DOHH2 (cell line): ENCODE results near the gene TAF11.
"Not testable (repeated sequence)": the region's sequence is repeated elsewhere in the genome, so short reads cannot be mapped to it uniquely, and the experiment has no call there.

Source experiments
- H3F3A ChIP-seq: fragments of 200-600 bp; sonication (generic), shearing (Covaris generic); 2 replicates; pipeline ENCODE4 v1.6.0; 2016; ENCODE audit warnings: antibody characterized with exemption, mild to moderate bottlenecking; ENCODE audit not compliant: control insufficient read depth, insufficient read depth
- H3K27ac ChIP-seq: fragments of 200-600 bp; sonication (generic); 2 replicates; pipeline ENCODE4 v1.5.1; 2014; ENCODE audit warnings: low read depth, mild to moderate bottlenecking, low read length, moderate library complexity
- H3K27me3 ChIP-seq: fragments of 200-600 bp; sonication (generic); 2 replicates; pipeline ENCODE4 v1.6.1; 2014; ENCODE audit warnings: mild to moderate bottlenecking, low read length, mixed read lengths; ENCODE audit not compliant: control insufficient read depth
- H3K36me3 ChIP-seq: fragments of 200-600 bp; sonication (generic); 2 replicates; pipeline ENCODE4 v1.6.1; 2014; ENCODE audit warnings: mild to moderate bottlenecking, low read length, moderate library complexity, mixed read lengths; ENCODE audit not compliant: control insufficient read depth
- H3K4me1 ChIP-seq: fragments of 200-600 bp; sonication (generic); 2 replicates; pipeline ENCODE4 v1.6.1; 2014; ENCODE audit warnings: mild to moderate bottlenecking, low read length, mixed read lengths; ENCODE audit not compliant: control insufficient read depth
- H3K4me2 ChIP-seq: fragments of 200-600 bp; sonication (generic); 2 replicates; pipeline ENCODE4 v1.6.0; 2014; ENCODE audit warnings: mild to moderate bottlenecking, low read length, moderate library complexity
- H3K4me3 ChIP-seq: fragments of 200-600 bp; sonication (generic); 2 replicates; pipeline ENCODE4 v1.5.1; 2014; ENCODE audit warnings: mild to moderate bottlenecking, low read length, mixed read lengths
- H3K79me2 ChIP-seq: fragments of 200-600 bp; sonication (generic); 2 replicates; pipeline ENCODE4 v1.6.1; 2014; ENCODE audit warnings: mild to moderate bottlenecking, low read length, mixed read lengths; ENCODE audit not compliant: control insufficient read depth
- H3K9me2 ChIP-seq: fragments of 200-600 bp; sonication (generic); replicated peaks from 2 replicates; pipeline ENCODE4 v1.6.1; 2014; ENCODE audit warnings: mild to moderate bottlenecking, low read length, mixed read lengths; ENCODE audit not compliant: control insufficient read depth
- H3K9me3 ChIP-seq: fragments of 200-600 bp; sonication (generic); 2 replicates; pipeline ENCODE4 v1.6.1; 2014; ENCODE audit warnings: antibody characterized with exemption, low read length, mixed read lengths; ENCODE audit not compliant: control insufficient read depth, insufficient read depth
- H4K20me1 ChIP-seq: fragments of 200-600 bp; sonication (generic); 2 replicates; pipeline ENCODE4 v1.6.0; 2014; ENCODE audit warnings: low read depth, mild to moderate bottlenecking, antibody characterized with exemption, low read length, moderate library complexity; ENCODE audit not compliant: control insufficient read depth, insufficient read depth
- EZH2phosphoT487 ChIP-seq: fragments of 200-600 bp; sonication (generic); IDR thresholded peaks from 2 replicates; pipeline ENCODE4 v1.6.1; 2017; ENCODE audit warnings: borderline replicate concordance, mild to moderate bottlenecking, antibody characterized with exemption, low read length, moderate library complexity, mixed read lengths
- TF ChIP-seq, protein P1 (sequence below): fragments of 200-600 bp; sonication (generic); IDR thresholded peaks from one replicate; pipeline ENCODE4 v1.5.1; 2014; ENCODE audit warnings: antibody characterized with exemption, mild to moderate bottlenecking, low read depth, low read length; ENCODE audit not compliant: poor library complexity, severe bottlenecking

TAF11 gene

DNA sequence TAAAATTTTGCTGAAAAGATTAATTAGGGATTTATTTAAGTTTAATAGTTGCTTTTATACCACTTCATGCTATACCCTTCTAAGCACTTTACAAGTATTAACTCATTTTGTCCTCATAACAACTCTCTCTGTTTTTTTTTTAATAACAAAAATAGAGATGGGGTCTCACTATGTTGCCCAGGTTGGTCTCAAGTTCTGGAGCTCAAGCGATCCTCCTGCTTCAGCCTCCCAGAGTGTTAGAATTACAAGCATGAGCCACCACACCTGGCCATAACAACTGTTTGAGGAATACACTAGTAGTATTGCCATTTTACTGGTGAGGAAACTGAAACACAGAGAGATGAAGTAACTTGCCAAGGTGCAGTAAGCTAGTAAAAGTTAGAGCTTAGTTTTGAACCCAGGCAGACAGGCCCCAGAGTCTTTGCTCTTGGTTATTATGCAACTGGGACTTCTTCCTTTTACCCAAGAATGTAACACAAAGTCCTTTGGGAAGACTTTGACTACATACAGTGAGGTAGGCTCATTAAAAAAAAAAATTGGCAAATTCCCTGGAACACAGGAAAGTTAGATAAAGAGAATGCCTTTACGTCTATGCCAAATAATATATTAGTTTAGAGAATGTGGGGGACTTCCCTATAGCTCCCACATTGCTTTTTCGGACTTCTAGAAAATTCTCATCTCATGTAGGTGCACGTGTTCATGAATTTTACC, 12.6 kb upstream of the TAF11 start:
- H3K79me2 ChIP-seq: peaks cover 16% of the 10 kb centered on the region

DNA sequence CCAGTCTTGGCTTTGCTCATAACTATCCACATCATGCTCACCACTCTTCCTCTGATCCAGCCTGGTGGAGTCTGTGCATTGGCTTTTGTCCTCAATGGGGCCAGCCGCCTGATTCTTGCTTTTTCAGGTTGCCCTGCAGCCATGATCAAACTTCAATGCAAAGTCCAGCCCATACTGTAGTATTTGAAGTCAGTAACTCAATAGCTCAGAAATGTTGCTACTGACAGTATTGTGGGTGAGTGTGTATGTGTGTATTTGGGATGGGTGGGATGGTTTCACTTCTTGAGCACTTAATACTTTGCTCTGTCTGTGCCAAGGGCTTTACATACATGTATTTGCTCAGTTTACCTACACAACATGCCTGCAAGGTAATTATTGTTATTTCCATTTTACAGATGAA, 11.9 kb upstream of the TAF11 start:
- not testable (repeated sequence) for H3K4me1 ChIP-seq, H4K20me1 ChIP-seq, H3K36me3 ChIP-seq, H3K4me3 ChIP-seq, H3K27ac ChIP-seq, H3K27me3 ChIP-seq, H3K4me2 ChIP-seq, H3K9me2 ChIP-seq, H3F3A ChIP-seq, H3K9me3 ChIP-seq
- peaks cover 19% of the 10 kb centered on the region for H3K79me2 ChIP-seq

More for the DNA sequence above, 12.6 kb upstream of the TAF11 start:
- Histone ChIP-seq H3K36me3 (no peaks in the 10 kb centered on the region), H3K4me2 (no peak overlapping the region), H3K9me3 (no peaks in the 10 kb centered on the region), H3K27ac (no peak overlapping the region), H4K20me1 (no peaks in the 10 kb centered on the region), H3K9me2 (no peaks in the 10 kb centered on the region), H3K27me3 (no peaks in the 10 kb centered on the region), H3K4me3 (no peak overlapping the region), H3K4me1 (no peaks in the 10 kb centered on the region), H3F3A (no peaks in the 10 kb centered on the region)
- TF ChIP-seq EZH2phosphoT487: no peak
- TF ChIP-seq, protein P1, sequence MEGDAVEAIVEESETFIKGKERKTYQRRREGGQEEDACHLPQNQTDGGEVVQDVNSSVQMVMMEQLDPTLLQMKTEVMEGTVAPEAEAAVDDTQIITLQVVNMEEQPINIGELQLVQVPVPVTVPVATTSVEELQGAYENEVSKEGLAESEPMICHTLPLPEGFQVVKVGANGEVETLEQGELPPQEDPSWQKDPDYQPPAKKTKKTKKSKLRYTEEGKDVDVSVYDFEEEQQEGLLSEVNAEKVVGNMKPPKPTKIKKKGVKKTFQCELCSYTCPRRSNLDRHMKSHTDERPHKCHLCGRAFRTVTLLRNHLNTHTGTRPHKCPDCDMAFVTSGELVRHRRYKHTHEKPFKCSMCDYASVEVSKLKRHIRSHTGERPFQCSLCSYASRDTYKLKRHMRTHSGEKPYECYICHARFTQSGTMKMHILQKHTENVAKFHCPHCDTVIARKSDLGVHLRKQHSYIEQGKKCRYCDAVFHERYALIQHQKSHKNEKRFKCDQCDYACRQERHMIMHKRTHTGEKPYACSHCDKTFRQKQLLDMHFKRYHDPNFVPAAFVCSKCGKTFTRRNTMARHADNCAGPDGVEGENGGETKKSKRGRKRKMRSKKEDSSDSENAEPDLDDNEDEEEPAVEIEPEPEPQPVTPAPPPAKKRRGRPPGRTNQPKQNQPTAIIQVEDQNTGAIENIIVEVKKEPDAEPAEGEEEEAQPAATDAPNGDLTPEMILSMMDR: no peak

DNA sequence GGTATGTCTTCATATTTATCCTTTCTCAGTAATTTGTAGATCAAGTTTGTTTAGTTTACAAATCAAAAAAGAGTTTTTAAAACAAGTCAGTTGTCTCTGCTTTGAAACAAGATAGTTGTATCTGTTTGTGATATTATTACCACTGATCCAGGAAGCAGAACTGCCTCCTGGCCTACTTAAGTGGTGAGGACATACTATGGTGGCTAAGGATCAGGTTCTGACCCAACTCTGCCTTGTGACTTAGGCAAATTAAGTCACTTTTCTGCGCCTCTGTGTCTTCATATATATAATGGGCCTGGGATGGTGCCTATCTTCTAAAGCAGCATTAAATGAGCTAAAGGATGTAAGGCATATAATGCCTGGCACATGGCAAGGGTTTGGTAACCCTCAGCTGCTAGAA, 9.9 kb upstream of the TAF11 start:
- Histone ChIP-seq H3K9me2 (no peaks in the 10 kb centered on the region), H3F3A (no peaks in the 10 kb centered on the region), H3K27me3 (no peaks in the 10 kb centered on the region), H3K9me3 (no peaks in the 10 kb centered on the region), H3K36me3 (no peaks in the 10 kb centered on the region), H3K79me2 (peaks cover 23% of the 10 kb centered on the region), H3K4me3 (no peak overlapping the region), H3K27ac (no peak overlapping the region), H3K4me2 (no peak overlapping the region), H3K4me1 (peaks cover 8% of the 10 kb centered on the region), H4K20me1 (no peaks in the 10 kb centered on the region)
- no peak for TF ChIP-seq EZH2phosphoT487
- TF ChIP-seq, protein P1: no peak

DNA sequence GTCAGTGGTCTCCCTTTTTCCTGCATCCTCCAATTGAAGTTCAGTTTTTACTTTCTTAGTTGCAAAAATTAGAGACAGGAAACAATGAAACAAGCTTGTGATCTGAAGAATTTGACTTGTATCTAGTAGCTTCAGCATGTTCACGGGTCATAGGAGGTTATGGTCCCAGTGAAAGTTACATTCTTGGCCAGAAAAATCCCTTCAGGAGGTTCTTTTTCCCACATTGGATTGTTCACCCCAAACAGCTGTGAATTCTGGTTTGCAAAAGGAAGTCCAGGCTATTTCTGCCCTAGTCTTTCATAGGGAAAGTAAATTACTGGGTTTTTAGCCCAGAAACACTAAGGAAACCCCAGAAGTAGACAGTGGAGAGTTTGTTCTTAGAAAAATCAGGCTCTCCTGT, 9.3 kb upstream of the TAF11 start:
- Histone ChIP-seq H3K9me2 (no peaks in the 10 kb centered on the region), H3K36me3 (no peaks in the 10 kb centered on the region), H3F3A (no peaks in the 10 kb centered on the region), H3K9me3 (no peaks in the 10 kb centered on the region), H3K27ac (no peak overlapping the region), H3K4me1 (peaks cover 8% of the 10 kb centered on the region), H3K27me3 (no peaks in the 10 kb centered on the region), H3K79me2 (peaks cover 23% of the 10 kb centered on the region), H3K4me2 (no peak overlapping the region), H3K4me3 (no peak overlapping the region), H4K20me1 (no peaks in the 10 kb centered on the region)
- no peak for TF ChIP-seq EZH2phosphoT487
- TF ChIP-seq, protein P1: no peak
